Neural progenitor cell (in vitro differentiated cells): ENCODE measurements around the gene CATSPERZ.

Source experiments
- CTCF ChIP-seq: fragments of 200-600 bp; sonication (generic); IDR thresholded peaks from 2 replicates; pipeline ENCODE4 v1.5.1; 2017; ENCODE audit warnings: antibody characterized with exemption, mild to moderate bottlenecking
- EZH2 ChIP-seq: fragments of 200-600 bp; sonication (generic); IDR thresholded peaks from 2 replicates; pipeline ENCODE4 v1.6.1; 2017; ENCODE audit warnings: antibody characterized with exemption, mild to moderate bottlenecking, moderate library complexity
- EZH2phosphoT487 ChIP-seq: fragments of 200-600 bp; sonication (generic); IDR thresholded peaks from 2 replicates; pipeline ENCODE4 v1.6.1; 2017; ENCODE audit warnings: antibody characterized with exemption

- TF ChIP-seq CTCF (peak; percentile 35), EZH2 (no peak), EZH2phosphoT487 (no peak)
Observed at GRCh38 chr11:64343767-64344559, 43.8 kb downstream of the CATSPERZ start.
